GM18858 (cell line): ENCODE results near the gene CUEDC2.
A peak's percentile ranks its signal among the peaks of the same experiment; 100 is the strongest.

Experiments used
- ATAC-seq: cut with Tn5 transposase; IDR thresholded peaks from one replicate; pipeline ENCODE4 v1.9.1; 2021; ENCODE audit not compliant: unreplicated experiment

Gene CUEDC2

DNA sequence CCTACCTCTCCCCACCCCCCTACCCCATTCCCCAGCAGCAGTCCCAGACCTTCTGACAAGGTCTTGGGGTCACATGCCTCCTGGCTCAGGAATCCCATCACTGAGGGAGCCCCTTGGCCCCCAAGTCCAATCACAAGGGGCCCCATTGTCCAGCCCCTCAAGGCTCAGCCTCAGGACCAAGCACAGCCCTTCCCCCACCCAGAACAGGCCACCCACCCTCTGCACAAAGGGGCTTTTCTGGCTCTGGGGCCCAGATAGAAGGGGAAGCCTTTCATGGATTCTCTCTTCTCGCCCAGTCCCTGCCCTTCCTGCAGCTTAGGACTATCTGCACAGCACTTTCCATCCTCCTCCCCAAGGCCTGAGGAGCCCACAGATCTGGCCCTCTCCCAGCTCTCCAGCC lies 6.9 kb downstream of the CUEDC2 start:
- no peak for ATAC-seq

DNA sequence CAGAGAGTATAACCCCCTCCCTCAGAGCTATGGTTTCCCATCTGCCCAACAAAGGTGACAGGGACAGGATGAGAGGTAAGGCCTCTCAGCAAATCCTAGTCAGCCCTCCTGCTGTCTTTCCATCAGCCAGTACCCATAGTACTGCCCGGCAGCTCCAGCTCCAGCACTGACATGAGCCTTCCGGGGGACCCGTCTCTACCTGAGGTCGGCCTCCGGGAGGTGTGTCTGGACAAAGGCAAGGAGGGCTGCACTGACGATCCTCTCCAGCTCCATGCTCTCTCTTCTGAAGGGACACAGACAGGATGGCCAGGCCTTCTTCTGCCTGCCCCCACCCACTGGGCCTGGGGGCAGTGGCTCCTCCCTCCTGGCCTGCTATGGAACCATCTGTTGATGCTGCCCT lies 7.5 kb downstream of the CUEDC2 start:
- no peak for ATAC-seq

DNA sequence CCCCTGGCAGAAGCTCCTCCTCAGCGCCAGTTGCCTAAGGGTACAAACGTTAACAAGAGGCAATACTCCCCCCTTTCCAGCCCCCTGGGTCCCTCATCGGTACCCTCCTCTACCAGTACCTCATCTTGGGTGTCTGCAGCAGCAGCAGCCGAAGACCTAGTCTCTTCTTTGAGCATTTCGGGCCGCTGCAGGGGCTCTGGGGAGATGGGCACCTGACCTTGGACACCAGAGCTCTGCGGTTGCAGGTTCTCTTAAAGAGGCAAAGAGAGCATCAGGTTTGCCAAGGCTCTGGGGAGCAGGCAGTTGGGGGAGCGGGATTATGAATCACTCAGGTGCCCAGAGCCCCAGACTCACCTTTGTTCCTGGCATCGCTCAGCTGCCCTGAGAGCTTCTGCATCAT lies 8.2 kb downstream of the CUEDC2 start:
- ATAC-seq: no peak

DNA sequence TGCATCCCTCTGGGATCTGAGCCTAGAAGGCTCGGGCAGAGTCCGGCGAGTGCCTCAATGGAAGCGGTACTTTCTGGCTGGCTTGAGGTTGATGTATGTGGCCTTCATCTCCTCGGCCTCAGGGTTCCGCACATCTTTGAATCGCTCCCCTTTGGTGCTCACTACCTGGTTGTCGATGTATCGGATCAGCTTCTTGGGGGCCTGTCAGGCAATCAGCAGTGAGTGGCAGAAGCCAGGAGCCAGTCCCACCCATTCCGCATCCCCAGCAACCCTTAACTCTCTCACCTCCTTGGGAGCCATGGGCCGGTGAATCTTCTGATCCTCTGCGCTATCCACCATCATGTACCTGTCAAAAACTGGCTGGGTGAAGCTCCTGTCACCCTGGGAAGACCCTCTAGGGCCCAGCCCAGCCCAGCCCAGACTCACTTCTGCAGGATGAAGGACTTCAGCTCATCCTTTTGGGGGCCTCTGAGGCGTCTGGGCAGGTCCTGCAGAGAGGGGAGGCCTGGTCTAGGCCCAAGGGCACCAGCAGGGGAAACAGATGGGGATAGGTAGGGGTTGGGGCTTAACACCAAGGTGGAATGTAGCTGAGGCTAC lies 8.9 kb downstream of the CUEDC2 start:
- ATAC-seq: no peak

DNA sequence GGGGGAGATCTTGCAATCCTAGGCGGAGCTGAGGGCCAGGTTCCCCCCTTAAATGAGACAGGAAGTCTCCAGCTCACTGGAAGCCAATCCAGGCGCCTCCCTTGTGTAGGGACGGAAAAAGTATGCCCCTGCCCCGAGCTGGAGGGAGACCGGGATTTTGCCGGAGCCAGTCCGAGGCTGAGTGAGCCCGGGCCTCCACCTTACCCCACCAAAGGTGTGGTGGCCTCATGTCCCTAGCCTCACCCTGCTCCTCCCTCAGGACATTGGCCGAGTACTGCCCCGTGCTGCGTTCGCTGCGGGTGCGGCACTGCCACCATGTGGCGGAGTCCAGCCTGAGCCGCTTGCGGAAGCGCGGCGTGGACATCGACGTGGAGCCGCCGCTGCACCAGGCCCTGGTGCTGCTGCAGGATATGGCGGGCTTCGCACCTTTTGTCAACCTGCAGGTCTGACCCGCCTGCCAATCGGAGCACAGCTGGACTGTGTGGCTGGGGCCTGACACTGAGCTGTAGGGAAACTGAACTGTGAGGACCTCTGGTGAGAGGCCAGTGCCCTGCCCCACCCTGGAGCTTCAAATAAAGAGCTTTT lies 9.7 kb downstream of the CUEDC2 start:
- ATAC-seq: no peak

DNA sequence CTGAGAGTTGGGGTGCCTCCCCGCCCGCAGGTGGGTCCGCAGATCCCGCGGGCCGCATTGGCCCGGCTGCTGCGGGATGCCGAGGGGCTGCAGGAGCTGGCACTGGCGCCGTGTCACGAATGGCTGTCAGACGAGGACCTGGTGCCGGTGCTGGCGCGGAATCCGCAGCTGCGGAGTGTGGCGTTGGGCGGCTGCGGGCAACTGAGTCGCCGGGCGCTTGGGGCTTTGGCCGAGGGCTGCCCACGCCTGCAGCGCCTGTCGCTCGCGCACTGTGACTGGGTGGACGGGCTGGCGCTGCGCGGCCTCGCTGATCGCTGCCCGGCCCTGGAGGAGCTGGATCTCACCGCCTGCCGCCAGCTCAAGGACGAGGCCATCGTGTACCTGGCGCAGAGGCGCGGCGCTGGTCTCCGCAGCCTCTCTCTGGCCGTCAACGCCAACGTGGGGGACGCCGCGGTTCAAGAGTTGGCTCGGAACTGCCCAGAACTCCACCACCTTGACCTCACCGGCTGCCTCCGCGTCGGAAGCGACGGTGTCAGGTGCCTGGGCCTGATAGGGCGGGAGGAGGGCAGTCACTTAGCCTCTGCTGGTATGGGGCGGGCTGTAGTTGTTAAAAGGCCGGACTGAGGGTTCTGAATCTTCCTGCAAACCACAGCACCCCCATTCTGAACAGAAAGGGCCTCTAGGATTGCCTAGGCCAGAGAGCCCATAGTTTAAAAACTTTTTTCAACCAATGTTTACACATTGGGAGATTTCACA lies 10.4 kb downstream of the CUEDC2 start:
- no peak for ATAC-seq

DNA sequence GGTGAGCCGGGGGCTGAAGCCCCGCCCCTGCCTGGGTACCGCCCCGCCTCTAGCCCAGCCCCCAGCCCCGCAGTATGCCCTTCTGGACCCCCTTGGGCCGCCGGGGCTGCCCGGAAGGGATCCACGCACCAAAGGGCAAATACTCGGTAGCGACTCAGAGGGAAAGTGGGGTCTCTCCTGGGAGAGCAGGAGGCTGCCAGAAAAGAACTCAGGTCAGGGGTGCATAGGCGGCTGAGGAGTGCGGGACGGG lies 10.9 kb downstream of the CUEDC2 start:
- peak; percentile 6 for ATAC-seq

DNA sequence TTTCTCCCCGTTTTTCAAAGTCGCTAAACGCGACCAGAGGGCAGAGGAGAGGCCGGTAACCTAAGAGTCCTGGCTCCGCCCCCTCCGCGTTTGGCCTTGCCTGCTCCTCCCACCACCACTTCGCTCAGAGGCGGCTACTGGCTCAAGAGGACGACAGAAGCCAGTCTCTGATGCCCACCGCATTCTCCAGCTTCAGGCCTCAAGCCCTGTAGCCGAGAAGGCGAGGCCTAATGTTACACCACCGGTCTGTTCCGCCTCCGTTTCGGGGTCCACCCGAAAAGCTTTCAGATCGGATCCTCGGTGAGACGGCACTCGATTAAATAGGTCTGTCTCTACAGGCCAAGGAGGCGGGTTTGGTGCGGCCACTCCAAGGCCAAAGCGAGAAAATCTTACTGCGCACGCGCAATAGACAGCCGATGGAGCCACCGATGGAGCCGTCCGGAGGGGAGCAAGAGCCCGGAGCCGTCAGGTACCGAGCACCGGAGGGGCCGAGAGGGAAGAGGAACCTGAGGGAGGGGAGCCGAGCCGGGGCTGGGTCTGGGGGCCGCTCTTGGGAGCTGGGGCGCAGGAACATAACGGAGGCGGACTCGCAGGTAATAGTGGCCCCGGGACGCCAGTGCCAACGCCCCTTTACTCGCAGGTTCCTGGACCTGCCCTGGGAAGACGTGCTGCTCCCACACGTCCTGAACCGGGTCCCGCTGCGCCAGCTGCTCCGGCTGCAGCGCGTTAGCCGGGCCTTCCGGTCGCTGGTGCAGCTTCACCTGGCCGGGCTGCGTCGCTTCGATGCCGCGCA lies 11.5 kb downstream of the CUEDC2 start, which contains the start of gene FBXL15:
FBXL15 (plus strand) TSS at position 123 of the 793 bp plus-strand sequence; CDS start at position 417, 294 bp downstream.
- peak; percentile 60 for ATAC-seq

DNA sequence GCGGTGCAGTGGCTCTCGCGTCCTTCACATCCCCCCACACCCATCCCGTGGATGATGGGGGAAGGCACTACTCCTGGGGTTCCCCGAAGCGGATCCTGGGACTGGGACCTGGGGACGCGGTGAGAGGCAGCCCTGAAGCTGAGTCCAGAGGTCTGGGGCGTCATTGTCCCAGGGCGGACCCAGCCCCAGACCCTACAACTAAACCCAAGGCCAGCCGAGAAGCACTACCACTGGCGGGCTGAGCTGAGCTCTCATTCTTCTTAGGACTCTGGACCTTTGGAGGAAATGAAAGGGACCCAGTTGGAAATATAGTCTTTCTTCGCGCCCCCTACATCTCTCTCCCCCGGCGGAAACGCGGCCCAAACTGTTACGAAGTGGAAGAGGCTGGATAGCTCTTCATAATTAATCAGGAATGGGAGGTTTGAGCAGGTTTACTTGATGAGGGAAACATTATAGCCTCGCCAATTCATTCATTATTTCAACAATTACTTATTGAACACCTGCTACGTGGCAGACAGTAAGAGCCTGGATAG lies 12.1 kb downstream of the CUEDC2 start:
- no peak for ATAC-seq

DNA sequence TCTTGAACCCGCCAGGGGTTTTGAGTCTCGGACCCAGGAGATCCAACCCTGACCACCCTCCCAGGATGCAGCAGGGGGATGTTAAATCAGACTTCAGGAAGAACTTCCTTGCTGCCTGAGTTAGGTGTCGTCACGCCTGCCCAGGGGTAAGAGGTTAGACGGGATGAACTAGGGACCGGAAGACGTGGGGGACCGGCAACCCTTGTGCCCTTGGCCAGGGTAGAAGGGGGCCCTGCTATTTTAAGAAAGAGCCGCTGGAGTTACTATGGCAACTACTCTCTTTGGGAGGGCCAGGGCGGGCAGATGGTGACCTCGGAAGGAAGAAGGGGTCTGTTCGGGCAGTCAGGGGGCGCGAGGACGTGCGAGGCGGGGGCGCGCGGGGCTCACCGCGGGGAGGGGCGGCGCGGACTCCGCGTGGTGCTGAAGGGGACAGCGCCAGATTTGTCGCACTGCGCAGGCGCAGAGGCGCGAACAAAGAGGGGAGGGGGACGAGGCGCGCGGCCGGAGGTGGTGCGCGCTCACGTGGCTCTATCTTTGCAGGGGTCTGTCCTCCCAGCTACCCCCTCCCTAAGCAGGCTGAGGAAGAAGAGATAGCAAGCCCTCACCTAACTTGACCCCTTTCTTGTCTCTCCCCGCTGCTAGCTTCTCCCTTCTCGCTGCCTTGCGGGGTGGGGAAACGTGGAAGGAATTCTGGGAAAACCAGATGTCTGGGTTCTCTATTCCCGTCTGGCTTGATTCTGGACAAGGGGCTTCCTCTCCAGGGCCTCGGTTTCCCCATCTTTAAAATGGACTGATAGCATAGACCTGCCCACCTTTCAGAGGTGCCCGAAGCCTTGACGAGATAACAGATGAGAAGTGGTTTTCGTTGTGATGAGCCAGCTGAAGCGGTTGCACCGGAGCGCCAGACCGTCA lies 12.8 kb downstream of the CUEDC2 start:
- no peak for ATAC-seq

DNA sequence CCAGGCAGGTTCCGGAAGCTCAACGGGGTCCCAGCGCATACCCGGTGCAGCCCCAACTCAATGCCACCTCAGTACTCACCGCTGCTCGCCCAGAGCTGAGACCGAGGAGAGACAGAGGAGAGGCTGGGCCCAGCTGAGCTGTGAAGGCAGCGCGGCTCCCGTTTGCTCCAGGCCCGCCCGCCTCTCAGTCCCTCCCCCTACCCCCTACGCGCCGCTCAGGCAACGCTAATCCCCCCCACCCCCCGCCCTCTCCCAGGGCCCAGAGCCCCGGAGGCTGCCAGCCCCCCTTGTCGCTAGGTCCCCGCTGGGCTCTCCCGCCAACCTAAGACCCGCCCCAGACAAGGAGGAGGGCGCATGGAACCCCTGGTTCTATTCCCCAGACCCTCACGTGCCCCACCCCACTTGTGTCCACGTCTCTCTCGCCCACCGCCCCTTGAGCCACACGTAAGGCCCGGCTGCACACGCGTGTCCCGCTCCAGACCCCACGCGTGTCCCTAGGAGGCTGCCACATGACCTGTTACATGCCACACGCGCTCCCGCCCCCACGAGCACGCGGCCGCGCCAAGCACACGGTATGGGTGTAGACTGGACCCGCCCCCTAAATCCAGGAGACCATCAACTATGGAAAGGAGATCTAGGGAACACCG lies 13.6 kb downstream of the CUEDC2 start, which contains the start of gene PSD:
PSD (minus strand) TSS at position 164 of the 647 bp plus-strand sequence. CDS start 1,747 bp downstream, outside the sequence.
- no peak for ATAC-seq

DNA sequence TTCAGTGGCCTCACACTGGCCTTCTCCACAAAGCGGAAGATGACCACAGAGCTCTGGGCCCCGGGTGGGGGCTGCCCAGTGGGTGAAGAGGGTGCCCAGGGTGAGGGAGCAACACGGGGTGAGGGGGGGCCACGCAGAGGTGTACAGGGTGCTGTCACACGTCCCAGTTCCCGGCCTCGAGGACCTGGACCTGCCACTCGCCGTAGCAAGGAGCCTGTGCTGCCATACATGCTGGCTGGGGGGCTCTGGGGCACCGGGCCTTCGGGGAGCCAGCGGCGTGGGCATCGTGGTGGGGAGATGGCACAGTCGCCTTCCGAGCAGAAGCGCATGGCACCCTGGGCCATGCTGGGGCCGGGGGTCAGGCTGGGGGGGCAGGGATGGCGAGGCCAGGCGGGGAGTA lies 15.7 kb downstream of the CUEDC2 start:
- ATAC-seq: no peak

DNA sequence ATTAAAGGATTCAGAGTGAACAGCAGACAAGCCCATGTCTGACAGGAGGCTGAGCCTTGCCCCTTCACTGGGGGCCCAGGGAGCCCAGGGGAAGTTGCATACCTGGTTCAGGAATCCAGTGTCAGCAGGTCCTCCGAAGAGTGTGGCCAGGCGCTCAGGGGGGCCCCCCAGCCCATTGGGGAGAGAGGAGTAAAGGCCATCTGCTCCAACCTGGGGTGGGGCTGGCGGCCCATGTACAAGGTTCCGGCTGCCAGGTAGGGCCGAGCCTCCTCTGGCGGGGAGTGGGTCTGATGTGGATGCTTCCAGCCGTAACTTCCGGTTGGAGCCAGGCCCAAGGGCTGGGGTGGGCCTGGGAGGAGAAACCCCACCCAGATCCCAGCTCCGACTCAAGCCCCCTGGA lies 16.1 kb downstream of the CUEDC2 start:
- ATAC-seq: no peak

DNA sequence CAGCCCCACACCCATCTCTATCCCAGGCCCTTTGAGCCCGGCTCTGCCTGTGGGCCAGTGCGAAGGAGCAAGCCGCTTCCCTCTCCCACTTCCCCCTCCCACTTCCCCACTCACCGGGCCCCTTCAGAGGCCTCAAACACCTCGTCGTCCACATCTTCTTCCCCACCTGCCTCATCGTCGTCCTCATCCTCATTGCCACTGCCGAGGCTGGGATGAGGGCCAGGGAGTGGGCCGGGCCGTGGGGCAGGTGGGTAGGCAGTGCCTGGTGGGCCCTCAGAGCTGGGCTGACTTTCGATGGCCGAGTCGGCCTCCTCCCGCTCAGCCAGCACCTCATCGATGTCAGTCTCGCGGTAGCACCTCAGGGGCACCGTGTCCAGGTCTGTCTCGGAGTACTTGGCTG lies 17.6 kb downstream of the CUEDC2 start:
- ATAC-seq: no peak

DNA sequence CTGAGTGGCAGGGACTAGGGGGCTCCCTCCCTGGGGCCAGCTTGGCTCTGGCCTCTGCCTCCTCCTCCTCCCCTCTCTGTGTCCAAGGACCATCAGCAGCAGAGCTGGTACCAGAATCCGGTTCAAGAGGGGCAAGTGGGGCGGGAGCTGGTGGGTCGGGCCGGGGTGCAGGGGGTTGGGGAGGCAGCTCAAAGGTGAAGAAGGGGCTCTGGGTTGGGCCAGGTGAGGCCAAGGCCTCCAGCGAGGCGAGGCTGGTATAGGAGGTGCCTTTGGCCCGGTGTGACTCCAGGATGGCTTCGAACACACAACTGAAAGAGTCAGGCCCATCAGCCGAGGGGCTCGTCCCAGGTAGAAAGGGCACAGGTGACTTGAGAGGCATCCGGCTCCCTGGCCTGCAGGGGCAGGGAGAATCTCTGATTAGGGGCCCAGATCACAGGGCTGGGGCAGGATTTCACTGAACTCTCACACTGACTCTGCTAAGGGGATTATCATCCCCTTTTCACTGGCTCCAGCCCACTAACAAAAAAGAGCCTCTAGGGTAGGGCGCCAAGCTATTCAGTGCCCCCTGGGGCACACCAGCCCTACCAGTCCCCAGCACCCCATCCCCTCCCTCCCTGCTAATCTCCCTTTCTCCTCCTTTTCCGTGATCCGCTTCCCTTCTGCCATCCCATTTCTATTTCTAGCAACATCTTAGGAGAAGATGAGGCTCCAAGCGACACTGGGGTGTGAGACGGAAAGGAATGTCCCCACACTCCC lies 18.4 kb downstream of the CUEDC2 start:
- ATAC-seq: no peak

DNA sequence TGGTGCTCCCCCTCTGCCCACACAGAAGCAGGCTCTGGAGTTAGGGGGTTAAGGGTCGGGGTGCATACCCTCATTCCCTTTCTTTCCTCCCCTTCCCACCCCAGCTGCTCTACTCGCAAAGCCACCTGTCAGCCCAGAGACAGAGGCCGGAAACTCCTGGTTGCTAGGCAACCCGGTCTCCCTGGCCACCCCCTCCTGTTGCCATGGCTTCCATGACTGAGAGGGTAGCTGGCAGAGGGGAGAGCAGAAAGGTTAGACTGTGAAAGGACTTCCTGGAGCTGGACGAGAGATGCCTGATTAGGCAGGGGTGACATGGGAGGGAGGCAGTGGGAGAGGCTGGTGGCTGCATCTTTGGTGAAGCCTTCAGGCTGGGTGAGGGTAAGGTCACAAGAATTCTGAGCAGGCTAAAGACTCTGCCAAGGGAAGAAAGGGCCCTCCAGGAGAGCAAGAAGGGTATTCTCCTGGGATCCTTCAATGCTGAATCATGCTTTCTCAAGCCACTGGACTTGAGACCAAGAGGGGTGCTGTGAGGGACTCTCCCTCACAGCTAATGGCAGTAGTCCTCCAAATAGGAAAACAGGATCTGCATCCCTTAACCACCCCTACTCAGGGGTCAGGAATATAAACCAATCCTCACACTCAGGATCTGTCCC lies 19.2 kb downstream of the CUEDC2 start:
- ATAC-seq: no peak

DNA sequence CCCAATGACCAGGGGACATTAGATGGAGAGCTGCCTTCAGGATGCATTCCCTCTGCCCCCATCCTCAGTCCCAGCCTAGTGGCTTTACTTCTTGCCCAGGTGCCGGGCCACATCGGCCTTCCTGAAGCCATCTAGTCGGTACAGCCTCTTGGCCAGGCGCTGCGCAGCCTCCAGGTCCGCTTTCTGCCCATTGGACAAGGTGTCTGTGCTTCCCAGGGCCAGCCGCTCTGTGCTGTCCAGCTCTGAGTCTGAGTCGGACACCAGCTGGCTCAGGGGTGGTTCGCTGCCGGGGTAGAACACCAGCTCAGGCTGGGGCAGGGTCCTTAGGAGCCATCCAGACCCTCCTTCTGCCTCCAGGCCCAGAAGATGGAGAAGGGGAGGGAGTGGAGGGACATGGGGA lies 20.1 kb downstream of the CUEDC2 start:
- ATAC-seq: no peak

DNA sequence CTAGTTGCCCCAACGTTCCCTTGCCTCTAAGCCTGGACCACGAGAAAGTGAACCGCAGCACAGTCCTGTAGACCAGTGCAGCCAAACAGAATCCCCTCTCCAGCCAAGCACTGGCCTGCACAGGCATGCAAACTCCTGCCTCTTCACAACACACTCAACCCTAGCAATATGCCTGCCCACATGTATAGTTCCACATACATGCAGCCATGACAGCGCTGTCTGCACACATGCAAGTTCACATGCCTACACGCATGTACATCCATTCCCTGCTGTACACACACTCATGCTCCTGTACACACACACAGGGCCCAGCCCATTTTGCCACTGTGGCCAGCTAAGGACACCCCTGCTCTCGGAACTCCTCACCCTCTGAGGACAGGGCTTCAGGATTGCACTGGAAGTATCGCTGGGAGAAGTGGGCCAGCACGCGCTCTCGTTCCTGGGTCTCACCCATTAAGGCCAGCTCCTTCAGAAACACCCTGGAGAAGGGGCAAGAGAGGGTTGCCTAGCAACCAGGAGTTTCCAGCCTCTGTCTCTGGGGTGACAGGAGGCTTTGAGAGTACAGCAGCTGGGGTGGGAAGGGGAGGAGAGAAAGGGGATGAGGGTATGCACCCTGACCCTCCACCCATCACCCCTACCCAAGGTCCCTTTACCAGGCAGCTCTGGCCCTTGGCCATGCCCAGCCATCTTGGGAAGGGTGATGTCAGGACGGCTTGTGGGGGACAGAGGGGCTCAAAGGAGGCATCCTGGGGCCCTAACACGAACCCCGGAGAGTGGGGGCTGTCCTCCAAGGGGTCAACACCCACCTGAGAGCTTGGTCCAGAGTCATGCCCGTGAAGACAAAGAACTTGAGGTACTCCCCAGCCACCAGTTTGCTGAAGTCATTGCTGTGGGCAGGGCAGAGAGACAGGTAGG lies 20.8 kb downstream of the CUEDC2 start:
- no peak for ATAC-seq
